Right renal pelvis (tissue), 4 donors: Measurements from ENCODE around the gene PPIL1. TPM values are rescaled to one million over a fixed set of nuclear protein-coding genes. Genes with fewer than 3 reads are reported as not detected.
"Not testable (repeated sequence)": the region's sequence is repeated elsewhere in the genome, so short reads cannot be mapped to it uniquely, and the experiment has no call there.

Experiments
- DNase-seq, 4 donors: peaks; one replicate each; pipeline ENCODE4 v3.0.0-alpha.2; 2013; ENCODE audit warnings: low read depth in 4 of 4, low spot score in 3 of 4, missing footprints in 1 of 4
- polyA plus RNA-seq, 4 donors: library from polyadenylated mRNA; unstranded; fragments of 120-200 nt; gene quantifications; one replicate each; pipeline ENCODE4 v1.2.1, GENCODE V29; 2013; ENCODE audit not compliant: insufficient read length in 4 of 4

The PPIL1 gene
- polyA plus RNA-seq, 4 donors = 52.8 to 65.0 (median 60.7) TPM

- no peak for DNase-seq
These were observed 53.7 kb downstream of the PPIL1 start for GRCh38 chr6:36820700-36821580.

DNA sequence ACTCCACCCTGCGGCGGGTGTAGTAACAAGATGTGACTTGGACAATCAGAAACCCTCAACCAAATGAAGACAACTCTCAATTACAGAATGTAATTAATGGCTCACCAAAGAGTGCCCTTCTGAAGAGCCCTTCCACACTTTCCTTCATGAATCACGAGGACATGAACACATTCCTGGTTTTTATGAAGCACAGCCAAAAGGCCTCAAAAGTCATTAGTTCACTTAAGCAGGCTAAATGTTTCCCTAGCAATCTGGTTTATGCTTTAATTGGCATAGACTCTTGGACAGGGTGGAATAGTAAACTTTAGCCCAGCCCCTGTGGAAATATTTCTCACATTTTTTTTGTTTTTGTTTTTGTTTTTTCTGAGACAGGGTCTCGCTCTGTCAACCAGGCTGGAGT is 55.8 kb downstream of the PPIL1 start:
- DNase-seq = no peak

DNA sequence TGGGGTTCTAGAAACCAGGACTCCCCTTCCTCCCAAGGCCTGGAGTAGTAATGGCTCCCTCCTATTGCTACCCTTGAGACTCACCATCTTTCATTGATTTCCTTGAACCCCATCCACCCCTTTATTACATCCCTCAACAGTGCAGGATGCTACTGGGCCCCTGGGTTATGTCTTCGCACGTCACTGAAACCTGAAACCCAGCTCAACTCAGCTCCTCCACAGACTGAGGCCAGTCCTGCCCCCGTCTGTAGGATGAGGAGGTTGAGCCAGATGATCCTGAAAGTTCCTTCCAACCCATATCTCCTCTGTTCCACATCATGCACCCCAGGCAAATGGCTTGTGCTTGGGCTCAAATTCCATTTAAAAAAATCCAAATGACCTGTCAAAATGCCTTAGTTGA is 56.8 kb downstream of the PPIL1 start:
- DNase-seq = no peak

DNA sequence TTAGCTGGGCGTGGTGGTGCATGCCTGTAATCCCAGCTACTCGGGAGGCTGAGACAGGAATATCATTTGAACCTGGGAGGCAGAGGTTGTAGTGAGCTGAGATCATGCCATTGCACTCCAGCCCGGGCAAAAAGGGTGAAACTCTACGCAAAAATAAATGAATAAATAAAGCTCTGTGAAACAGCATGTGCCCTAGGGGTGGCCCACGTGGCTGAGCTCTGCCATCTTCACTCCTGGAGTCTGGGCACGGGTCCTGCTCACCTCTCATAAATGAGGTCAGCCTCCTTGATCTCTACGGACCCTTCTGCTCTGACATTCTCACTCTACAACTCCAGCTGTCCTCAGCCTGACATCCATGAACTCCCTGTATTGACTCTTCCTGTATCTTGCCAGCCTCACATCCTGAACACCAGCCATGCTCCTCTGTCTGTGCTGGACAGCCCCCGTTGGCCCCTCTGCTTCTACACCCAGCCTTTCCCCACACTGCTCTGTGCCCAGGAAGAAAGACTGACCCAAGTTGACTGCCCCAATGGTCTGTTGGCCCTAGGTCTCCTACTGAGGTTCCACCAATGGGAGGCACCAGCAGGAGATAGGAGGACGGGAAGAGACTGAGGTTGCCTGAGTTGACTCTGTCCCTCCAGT is 57.3 kb downstream of the PPIL1 start:
- DNase-seq = no peak

DNA sequence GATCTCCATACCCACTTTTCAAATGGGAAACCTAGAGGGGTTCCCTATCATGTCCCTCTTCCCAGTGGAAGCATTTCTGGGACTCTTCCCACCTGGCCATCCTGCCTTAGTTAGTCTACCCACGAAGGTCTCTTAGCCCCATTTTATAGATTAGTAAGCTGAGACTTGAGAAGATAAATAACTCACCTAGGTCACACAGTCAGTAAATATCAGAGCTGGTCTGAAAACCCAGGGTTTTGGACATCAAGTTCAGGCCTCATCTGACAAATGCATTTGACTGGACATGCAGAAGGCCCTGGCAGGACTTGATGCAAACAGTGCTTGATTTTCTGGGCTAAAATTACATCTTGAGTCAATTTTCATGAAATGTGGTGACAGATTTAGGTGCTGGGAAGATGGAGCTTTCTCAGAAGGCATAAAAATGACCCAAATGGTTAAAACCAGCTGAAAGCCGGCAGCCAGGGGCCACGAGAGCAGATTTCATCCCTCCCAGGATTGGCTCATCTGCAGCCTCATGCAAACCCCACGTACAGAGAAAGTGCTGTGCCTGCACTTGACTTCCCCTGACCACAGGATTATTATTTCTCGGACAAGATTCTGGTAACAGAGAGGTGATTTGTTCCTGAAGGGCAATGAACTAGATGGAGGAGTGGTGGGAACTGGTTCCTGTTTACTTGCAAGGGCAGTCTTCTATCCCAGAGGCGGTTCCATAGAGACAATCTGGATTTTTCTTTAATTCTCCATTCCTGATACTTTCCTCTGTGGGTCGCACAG is 58.5 kb downstream of the PPIL1 start:
- DNase-seq = no peak

- DNase-seq = no peak
These were observed 60.4 kb downstream of the PPIL1 start for GRCh38 chr6:36814249-36814648.

DNA sequence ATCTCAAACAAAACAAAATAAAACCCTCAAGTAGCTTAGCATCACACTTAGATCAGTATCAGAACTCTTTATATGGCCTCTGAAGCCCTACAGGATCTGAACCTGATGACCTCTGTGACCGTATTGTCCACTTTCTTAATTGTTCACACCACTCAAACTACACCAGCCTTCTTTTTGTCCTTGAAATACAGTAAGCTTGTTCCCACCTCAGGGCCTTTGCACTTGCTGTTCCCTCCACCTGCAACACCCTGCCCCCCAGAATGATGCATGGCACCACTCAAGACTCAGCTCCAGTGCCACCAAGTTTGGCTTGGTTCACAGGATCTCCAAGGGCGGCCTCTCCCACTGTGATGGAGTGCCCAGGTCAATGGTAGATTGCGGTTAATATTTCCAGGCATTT is 61.1 kb downstream of the PPIL1 start:
- no peak for DNase-seq

DNA sequence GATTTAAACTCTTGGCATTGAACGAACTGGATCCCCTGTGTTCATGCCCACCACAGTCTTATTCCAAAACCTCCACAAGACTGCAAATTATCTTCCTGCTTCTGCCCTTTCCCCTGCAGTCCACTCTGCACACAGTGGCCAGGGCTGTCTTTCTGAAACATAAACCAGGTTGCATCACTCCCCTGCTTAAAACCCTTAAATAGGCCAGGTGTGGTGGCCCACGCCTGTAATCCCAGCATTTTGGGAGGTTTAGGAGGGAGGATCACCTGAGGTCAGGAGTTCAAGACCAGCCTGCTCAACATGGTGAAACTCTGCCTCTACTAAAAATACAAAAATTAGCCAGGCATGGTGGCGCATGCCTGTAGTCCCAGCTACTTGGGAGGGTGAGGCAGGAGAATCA is 61.6 kb downstream of the PPIL1 start:
- DNase-seq = not testable (repeated sequence)

GRCh38 chr6:36809941-36810803 is 64.4 kb downstream of the PPIL1 start:
- DNase-seq = no peak

- DNase-seq = no peak
These were observed 65.4 kb downstream of the PPIL1 start for GRCh38 chr6:36809156-36809555.

DNA sequence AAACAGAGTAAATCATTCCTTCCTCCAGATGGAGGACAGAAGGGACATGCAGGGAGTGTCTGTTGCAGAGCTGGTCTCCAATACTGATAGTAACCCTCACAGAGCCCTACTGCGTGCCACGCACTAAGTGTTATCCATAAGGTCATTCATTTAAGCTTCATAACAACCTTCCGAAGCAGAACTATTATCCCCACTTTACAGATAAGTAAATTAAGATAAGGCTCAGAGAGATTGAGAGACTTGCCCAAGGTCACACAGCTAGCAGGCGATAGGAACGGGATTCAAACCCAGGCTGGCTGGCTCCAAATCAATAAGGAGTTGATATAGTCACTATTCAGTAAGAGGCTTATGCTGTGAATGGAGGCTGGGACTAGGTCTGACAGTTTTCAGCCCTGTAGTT is 66.0 kb downstream of the PPIL1 start:
- DNase-seq = no peak

DNA sequence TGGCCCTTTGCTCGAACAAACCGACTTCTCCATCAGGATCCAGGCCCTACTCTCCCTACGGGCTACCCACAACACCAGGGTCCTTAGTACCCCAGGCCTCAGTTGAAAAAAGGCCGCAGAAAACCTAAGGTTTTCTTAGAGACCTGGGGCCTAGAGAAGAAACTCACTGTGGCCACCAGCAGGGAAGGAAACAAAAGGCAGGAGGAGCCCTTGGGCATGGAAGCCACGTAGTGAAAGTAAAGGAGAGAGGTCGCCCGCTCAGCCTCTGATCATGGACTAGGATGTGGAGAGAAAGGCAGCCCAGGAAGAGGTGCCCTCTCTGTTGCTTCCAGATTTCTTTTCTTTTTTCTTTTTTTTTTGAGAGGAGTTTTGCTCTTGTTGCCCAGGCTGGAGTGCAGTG is 66.9 kb downstream of the PPIL1 start:
- no peak for DNase-seq

DNA sequence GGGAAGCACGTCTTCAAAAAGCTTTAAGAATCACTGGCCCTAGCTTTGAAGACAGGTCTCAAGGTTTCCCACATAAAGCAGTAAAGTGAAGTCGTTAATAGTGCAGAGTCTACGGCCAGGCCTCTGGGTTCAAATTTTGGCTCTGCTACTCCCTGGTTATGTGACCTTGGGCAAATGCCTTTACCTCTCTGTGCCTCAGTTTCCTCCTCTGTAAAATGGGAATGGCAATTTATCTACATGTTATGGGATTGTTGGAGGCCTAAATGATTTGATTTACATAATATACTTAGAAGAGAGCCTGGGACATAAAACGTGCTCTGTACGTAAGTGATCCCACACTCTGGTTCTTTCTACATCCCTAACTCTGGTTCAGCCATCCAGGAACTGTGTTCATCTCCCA is 67.5 kb downstream of the PPIL1 start:
- no peak for DNase-seq

DNA sequence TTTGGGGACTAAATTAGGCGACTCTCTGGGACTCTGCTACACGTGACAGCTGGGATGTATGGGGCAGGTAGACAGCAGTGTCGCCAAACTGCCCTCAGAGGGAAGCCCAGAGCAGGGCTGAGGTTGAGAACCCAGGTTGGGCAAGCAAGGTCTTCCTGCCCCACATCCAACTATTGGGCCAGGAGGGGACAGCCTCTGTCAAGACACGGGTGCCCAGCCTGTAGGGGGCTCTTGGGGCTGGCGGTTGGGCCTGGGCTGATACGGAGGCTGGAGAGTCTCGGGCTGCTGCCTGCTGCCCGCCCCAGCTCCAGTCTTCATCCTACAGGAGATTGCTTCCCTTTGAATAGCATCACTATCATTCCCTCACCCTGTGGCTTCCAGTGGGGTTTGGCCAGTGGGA is 68.7 kb downstream of the PPIL1 start:
- DNase-seq = no peak

GRCh38 chr6:36805096-36805797 is 69.4 kb downstream of the PPIL1 start:
- DNase-seq = no peak

Other genes starting within 250 kb of the PPIL1 start
- 10 to 100 TPM in 2 of 4 donors, 1 to 10 TPM in 2; 9.1 to 17.5 (median 12.3) TPM for gene CDKN1A, start 196.1 kb downstream of the PPIL1 start, polyA plus RNA-seq
- under 1 TPM in 3 of 4 donors, not detected in 1; 0.06 to 0.09 (median 0.08) TPM for gene RAB44, start 177.0 kb downstream of the PPIL1 start, polyA plus RNA-seq
- gene CPNE5, start 35.4 kb downstream of the PPIL1 start, polyA plus RNA-seq = 10 to 100 TPM; 12.5 to 14.8 (median 13.3) TPM
- gene C6orf89, start 11.1 kb upstream of the PPIL1 start, polyA plus RNA-seq = 10 to 100 TPM; 47.1 to 56.1 (median 55.1) TPM
- gene PI16, start 79.9 kb upstream of the PPIL1 start, polyA plus RNA-seq = 1 to 10 TPM; 1.8 to 9.7 (median 2.5) TPM
- gene MTCH1, start 111.4 kb upstream of the PPIL1 start, polyA plus RNA-seq = 100 to 1,000 TPM; 156 to 193 (median 165) TPM
- gene FGD2, start 130.9 kb upstream of the PPIL1 start, polyA plus RNA-seq = 1 to 10 TPM; 1.4 to 2.6 (median 1.7) TPM